GM12872 (cell line): ENCODE results near the gene WDR70.

Experiments
- TF ChIP-seq, protein P1 (sequence below): IDR thresholded peaks from 3 replicates; pipeline ENCODE4 v1.5.1; 2011; ENCODE audit warnings: low read depth, mild to moderate bottlenecking, low read length, moderate library complexity; ENCODE audit not compliant: insufficient read depth

The WDR70 gene

DNA sequence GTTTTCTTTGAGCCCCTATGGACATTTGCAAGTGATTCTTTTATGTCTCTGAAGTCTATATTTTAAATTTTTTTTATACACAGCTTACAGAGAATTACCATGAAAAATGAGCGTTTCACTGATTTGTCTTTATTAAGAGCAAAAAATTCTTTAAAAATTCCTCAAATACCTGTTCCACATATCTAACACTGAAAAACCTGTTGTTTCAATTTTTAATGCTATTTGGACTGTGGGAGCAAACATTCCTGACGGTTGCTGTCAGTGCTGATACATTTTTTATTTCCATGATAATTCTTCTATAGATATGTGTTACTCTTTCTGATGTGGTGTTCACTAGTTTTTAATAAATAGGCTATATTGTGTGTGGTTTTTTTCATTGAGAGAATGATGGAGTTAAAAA lies 261.0 kb downstream of the WDR70 start:
- TF ChIP-seq, protein P1, sequence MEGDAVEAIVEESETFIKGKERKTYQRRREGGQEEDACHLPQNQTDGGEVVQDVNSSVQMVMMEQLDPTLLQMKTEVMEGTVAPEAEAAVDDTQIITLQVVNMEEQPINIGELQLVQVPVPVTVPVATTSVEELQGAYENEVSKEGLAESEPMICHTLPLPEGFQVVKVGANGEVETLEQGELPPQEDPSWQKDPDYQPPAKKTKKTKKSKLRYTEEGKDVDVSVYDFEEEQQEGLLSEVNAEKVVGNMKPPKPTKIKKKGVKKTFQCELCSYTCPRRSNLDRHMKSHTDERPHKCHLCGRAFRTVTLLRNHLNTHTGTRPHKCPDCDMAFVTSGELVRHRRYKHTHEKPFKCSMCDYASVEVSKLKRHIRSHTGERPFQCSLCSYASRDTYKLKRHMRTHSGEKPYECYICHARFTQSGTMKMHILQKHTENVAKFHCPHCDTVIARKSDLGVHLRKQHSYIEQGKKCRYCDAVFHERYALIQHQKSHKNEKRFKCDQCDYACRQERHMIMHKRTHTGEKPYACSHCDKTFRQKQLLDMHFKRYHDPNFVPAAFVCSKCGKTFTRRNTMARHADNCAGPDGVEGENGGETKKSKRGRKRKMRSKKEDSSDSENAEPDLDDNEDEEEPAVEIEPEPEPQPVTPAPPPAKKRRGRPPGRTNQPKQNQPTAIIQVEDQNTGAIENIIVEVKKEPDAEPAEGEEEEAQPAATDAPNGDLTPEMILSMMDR = no peak

DNA sequence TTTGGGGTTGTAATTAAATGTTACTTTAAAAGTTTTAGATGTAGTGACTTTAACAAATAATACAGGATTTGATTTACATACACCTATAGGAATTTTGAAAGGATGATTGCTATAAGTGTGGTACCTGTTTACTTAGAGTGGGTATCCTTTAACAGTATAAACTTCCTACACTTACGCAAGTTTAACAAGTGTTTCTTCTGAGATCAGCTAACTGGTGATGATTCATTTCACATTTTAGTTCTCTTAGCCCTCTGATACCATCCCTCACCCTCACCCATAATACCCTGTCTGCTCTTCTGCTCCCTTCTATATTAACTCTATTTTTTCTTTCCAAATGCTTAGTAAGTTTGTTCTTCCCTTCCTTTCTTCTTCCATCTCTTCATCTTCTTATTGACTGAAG lies 262.8 kb downstream of the WDR70 start:
- TF ChIP-seq, protein P1 = no peak

DNA sequence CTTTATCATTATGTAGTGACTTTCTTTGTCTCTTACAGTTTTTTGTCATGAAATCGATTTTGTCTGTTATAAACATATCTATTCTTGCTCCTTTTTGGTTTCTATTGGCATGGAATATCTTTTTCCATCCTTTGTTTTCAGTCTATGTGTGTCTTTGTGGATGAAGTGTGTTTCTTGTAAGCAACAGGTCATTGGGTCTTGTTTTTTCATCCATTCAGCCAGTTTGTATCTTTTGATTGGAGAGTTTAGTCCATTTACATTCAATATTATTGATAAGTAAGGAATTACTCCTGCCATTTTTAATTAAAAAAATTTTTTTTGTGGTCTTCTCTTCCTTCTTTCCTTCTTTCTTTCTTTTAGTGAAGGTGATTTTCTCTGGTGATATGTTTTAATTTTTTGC lies 266.6 kb downstream of the WDR70 start:
- TF ChIP-seq, protein P1 = no peak

DNA sequence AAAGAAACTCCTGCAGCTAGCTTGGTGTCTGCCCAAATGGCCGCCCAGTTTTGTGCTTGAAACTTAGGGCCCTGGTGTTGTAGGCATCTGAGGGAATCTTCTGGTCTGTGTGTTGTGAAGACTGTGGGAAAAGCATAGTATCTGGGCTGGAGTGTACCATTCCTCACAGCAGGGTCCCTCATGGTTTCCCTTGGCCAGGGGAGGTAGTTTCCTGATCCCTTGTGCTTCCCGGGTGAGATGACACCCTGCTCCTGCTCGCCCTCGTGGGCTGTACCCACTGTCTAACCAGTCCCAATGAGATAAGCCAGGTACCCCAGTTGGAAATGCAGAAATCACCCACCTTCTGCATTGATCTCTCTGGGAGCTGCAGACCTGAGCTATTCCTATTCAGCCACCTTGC lies 277.9 kb downstream of the WDR70 start:
- TF ChIP-seq, protein P1 = no peak

DNA sequence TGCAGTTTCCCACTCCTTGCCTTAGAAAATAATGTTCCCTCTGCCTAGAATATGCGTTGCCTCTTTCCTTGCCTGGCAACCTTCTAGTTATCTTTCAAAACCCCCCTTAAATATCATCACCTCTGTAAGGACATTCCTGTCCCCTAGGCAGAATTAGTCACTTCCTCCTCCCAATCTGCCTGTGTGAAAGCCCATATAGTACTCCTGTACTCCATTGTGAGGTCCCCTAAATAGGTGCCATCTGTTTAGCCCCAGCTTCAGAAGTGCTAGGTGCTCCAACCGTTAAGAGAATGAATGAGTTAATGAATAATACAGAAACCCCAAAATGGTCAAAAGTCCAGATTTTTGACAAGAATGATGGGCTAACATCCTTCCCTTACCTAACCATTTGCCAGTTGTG lies 279.3 kb downstream of the WDR70 start:
- TF ChIP-seq, protein P1 = no peak

DNA sequence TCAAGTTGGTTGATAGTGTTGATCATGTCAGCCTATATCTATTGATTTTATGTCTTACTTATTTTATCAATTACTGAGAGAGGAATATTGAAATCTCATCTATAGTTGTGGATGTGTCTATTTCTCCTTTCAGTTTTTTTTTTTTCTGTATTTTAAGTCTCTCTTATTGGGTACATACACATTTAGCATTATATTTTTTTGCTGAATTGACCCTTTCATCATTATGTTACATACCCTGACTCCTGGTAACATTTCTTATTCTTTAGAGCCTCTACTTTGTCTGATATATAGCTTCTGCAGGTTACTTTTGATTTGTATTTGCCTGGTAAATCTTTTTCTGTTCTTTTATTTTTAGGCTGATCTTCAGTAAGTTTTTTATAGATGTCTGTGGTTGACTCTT lies 281.2 kb downstream of the WDR70 start:
- TF ChIP-seq, protein P1 = no peak

DNA sequence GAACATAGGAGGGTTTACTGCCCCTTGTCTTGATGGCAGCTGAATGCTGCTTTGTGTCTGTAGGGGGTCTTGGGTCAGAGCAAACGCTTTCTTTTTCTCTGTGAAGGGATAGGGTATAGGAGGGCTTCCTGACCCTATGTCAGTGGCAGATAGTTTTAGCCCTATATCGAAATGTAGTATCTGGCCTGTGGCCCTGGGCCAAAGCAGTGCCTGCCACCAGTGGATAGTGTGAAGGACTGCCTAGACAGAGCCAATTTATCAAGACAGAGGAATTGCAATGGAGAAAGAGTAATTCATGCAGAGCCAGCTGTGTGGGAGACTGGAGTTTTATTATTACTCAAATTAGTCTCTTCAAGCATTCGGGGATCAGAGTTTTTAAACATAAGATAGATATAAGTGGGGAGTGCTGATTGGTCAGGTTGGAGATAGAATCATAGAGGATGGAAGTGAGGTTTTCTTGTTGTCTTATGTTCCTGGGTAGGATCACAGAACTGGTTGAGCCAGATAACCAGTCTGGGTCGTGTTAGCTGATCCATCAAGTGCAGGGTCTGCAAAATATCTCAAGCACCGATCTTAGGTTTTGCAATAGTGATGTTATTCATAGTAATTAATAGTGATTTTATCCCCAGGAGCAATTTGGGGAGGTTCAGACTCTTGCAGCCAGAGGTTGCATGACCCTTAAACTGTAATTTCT lies 282.3 kb downstream of the WDR70 start:
- TF ChIP-seq, protein P1 = no peak
